SH-SY5Y (cell line): ENCODE measurements around the gene ATP2B2.

Source experiments
- GATA2 ChIP-seq: IDR thresholded peaks from 2 replicates; pipeline ENCODE4 v1.6.1; 2011; ENCODE audit warnings: mild to moderate bottlenecking, low read depth, low read length
- GATA3 ChIP-seq: IDR thresholded peaks from 2 replicates; pipeline ENCODE4 v1.6.1; 2011; ENCODE audit warnings: low read depth, mild to moderate bottlenecking, low read length, moderate library complexity

DNA sequence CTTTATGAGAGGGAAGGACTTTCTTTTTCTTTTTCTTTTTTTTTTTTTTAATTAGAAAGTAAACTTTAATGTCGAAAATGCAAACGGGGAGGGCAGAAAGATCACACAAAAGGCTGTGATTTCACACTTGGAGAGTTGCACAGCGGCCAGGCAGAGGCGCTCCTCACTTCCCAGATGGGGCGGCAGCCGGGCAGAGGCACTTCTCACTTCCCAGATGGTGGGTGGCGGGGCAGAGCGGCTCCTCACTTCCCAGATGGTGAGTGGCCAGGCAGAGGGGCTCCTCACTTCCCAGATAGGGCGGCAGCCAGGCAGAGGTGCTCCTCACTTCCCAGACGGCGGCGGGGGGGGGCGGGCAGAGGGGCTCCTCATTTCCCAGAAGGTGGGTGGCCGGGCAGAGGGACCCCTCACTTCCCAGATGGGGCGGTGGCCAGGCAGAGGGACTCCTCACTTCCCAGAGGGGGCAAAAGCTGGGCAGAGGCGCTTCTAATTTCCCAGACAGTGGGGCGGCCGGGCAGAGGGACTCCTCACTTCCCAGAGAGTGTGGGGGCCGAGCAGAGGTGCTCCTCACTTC, 88.6 kb downstream of the ATP2B2 start:
- TF ChIP-seq GATA3 (no peak), GATA2 (no peak)
